GM08714 (cell line): Measurements from ENCODE around the gene NPHP4.

Source experiments
- H3K4me3 ChIP-seq: fragments of 200-500 bp; sonication (Bioruptor generic); 2 replicates; pipeline ENCODE4 v1.5.1; 2014; ENCODE audit warnings: mild to moderate bottlenecking, low read length, inconsistent platforms
- ZNF274 ChIP-seq: IDR thresholded peaks from 2 replicates; pipeline ENCODE4 v1.6.1; 2012; ENCODE audit warnings: mild to moderate bottlenecking, low read depth, low read length

The NPHP4 gene

DNA sequence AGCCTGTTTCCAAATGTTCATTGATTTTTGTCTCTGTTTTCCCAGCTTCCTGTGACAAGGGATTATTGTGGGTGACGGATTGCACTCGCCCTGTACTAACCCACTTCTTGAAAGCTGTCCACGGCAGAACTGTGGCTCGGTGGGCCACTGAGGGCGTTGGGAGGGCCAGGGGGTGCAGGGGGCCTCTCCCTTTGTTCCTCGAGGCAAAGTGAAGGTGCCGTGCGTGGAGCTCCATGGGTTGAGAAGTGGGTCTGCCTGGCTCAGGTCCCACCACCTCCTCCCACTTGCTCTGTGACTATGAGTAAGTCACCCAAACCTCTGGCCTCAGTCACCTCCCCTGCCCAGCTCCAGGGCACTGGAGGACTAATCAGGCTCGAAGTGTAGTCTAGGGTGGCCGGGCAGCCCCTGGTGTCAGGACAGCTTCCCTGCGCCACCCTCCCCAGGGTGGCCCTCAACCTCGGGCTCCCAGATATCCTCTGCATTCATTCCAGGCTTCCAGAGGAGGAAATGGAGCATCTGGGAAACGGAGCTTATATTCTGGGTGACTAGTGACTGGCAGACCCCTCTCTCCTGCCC, 148.6 kb downstream of the NPHP4 start:
- TF ChIP-seq ZNF274, result no peak
- no peak overlapping the region for H3K4me3 ChIP-seq

DNA sequence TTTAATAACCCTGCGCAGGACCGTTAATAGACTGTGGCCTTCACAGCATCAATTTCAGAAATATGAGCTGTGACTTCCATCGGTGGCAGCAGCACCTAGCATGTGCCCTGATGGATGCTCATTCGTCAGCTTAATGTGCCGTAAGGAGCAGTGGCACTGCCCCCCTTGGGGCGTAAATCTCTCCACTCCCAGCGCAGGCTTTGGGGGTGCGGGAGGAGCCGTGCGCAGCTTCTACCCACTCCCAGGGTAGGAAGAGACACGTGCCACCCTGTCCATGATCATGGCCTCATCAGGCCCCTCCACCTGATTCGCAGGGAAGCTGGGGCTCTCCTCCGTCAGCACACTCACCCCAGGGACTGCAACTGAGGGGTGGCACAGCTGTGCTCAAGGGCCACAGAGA, 149.5 kb downstream of the NPHP4 start:
- H3K4me3 ChIP-seq, result no peak overlapping the region
- no peak for TF ChIP-seq ZNF274

DNA sequence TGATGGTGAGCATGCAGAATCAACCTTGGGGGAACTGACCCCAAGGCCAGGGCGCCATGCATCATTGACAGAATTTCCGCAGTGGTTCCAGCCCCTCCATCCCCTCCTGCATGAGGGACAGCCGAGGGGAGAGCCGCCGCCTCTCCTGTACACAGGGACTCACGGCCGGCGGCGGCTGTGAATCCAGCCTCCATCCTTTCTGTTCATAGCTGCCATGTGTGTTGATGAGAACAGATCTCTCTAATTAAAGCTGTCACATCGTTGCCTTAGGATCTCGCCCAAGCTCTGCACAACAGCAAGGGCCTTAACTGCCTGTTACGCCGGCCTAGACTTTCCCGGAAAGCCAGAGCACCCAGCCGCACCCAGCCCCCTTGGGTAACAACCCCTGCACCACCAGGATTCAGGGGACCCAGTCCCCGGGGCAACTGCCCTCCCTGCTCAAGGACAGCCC, 151.6 kb downstream of the NPHP4 start:
- no peak for TF ChIP-seq ZNF274
- H3K4me3 ChIP-seq, result no peak overlapping the region

DNA sequence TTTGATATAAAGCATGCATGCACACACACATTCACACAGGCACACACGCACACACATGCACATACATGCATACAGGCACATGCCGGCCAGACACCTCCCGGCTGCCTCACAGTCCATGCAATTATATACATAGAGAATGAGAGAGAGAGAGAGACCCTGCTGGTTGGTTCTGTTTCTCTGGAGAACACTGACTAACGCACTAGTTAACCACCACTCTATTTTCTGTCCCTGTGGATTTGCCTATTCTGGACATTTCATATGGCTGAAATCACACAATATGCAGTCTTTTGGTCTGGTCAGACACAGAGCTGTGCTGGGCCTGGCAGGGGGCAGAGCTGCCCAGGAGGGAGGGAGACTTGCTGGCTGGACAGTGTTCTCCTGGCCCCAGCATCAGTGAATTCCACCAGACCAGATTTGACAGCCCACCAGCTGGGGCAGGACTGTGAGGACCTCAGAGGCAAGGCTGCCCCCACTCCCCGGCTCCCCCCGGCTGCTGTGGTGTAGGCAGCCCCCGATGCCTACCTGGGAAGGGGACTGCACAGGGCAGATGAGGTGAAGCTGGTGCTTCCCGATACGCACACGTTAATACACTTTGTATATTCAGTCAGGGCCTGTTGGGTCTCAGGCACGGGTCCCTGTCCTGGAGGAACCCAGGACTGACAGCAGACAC, 152.2 kb downstream of the NPHP4 start:
- no peak for TF ChIP-seq ZNF274
- H3K4me3 ChIP-seq, result no peak overlapping the region

DNA sequence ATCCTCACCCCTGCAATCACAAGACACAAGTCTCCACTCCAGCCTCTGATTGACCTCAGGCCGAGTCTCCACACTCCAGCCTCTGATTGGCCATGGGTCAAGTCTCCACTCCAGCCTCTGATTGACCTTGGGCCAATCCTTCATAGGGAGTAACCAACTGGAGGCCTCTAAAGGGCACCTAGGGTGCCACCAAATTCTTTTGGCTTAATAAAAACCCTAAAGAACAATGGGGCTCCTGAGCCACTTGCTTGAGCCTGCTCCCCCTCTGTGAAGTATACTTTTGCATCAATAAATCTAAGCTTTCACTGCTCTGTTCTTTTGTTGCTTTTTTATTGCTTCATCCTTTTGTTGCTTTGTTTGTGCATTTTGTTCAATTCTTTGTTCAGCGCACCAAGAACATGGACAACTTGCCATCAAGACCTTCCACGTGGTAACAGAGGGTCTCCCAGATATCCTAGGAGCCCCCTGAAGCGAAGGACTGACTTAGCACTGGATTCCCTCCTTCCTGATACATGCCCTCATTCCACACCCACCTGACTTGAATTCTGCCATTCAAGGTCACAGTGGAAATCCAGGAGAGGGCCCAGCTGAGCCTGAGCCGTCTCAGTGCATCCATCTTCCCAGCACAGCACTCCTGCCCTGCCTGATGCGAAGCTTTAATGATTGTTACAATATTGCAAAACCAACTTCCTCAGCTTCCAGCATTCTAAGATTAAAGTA, 152.9 kb downstream of the NPHP4 start:
- H3K4me3 ChIP-seq, result no peak overlapping the region
- TF ChIP-seq ZNF274, result no peak

DNA sequence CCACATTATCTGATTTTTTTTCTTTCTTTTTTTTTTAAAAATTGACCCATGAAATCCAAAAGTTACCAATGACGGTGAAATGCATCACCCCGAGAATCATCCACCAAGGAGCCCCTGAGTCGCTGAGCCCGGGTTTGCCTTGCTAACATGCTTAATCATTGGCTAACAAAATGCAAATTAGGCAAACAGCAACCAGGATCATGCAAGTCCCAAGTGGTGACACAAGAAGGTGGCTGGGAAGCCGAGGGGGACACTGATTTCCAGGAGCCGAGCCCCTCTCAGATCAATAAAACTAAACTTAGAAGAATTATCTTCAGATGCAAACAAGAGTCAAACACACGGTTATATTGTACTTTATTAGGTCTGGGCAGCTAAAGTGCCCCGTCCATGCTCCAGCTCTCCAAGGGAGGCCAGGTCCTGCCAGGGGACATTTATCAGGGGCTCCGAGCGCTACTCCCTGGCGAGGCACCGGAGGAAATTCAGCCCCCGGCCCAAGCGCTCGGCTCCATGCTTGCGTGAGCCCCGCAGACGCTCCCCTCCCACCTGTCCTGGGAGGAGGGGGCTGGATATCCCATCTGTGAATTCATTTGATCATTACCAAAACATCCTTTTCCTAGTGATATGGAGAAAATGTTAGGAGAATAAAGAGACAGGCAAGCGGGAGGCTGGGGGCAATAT, 154.1 kb downstream of the NPHP4 start:
- no peak overlapping the region for H3K4me3 ChIP-seq
- no peak for TF ChIP-seq ZNF274

DNA sequence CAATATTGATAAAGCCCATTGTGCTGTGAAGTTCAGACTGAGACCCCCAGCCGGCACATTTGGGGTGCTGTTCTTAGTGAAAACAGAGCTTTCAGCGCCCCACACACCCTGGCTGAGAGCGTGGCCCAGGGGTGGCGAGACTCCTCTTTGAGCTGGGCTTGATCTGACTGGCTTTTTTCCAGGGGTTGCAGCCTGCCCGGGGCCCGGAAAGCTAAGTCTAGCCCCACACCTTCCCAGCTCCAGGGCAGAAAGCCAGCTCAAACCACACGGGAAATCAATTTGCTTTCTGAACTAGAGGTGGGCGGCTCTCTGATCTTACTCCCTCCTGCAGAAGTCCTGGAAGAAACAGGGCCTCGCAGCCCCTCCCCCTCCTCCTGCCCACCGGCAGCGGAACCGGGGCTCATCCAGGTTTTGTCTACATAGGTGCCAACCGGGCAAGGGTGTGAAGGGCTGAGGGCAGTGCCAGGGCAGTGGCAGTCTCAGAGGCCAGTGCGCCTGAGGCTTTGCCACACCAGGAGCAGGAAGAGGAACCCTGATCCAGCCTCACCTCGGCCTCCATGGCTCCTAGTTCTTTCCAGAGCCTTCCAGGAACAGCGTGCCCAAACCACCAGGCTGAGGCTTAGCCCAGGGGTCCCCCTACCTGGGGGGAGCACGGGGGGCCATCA, 155.3 kb downstream of the NPHP4 start:
- no peak overlapping the region for H3K4me3 ChIP-seq
- TF ChIP-seq ZNF274, result no peak

DNA sequence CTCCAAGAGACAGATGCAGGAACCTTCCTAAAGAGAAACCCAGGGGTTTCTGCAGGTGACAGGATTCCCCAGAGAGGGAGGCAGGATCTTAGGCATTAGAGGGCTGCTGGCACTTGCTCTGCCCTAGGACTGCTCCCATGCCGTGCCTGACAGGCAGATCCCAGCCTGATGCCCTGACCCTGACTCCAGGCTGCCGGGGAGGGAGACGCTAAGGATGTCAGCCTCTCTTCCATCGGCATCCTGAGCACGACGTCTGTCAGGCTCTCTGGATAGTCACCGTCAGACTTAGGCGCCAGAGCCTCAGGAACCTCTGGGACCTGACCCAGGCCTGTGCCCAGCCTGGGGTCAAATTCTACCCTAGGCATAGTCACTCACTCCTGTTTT, 157.1 kb downstream of the NPHP4 start:
- no peak overlapping the region for H3K4me3 ChIP-seq
- TF ChIP-seq ZNF274, result no peak

DNA sequence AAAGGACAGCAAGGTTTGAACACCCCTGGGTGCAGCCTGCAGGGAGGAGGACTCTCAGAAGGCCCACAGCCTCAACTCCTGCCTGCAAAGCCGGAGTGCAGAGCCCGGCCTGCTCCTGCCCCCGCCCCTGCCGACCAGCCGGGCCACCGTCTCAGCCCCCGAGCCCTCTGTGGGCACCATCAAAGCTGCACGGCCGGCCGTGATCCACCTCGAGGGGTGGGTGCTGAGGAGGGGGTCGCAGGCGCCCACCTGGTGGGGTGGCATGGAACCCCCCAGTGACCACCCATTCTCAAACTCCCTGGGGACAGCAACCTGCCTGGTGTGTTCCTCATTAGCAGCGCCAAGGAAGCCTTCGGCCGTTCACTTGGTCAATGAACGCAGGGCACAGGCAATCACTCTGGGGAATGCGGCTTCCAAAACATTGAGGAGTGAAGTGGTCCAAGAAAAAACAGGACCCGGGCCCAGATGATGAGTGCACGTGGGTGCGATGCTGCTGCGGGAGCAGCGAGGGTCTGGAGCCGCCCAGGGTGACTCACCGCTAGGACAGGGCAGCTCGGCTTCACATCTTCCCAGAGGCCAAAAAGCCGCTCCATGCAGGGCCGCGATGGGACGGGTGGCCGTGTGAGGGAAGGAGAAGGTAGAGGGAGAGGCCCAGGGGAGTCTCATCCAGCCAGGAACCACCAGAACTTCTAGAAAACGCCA, 157.6 kb downstream of the NPHP4 start:
- no peak overlapping the region for H3K4me3 ChIP-seq
- no peak for TF ChIP-seq ZNF274

DNA sequence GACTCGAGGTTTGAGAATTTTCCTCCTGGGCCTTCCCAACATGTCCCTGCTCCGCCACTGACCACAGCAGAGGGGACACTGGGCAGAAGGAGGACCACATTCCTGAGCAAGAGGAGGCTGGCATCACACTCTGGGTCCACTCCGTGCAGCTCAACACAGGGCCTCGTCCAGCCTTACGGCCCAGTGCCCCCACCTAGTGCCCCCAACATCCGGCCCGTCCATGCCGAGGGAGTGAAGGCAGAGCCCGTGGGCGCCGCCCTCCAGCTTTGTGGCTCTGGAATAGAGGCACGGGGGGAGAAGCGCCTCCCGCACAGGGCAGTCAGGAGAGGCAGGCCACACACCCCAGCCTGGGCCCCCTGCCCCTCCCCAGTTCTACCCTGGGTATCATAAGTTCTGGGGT, 158.3 kb downstream of the NPHP4 start:
- TF ChIP-seq ZNF274, result no peak
- H3K4me3 ChIP-seq, result no peak overlapping the region

DNA sequence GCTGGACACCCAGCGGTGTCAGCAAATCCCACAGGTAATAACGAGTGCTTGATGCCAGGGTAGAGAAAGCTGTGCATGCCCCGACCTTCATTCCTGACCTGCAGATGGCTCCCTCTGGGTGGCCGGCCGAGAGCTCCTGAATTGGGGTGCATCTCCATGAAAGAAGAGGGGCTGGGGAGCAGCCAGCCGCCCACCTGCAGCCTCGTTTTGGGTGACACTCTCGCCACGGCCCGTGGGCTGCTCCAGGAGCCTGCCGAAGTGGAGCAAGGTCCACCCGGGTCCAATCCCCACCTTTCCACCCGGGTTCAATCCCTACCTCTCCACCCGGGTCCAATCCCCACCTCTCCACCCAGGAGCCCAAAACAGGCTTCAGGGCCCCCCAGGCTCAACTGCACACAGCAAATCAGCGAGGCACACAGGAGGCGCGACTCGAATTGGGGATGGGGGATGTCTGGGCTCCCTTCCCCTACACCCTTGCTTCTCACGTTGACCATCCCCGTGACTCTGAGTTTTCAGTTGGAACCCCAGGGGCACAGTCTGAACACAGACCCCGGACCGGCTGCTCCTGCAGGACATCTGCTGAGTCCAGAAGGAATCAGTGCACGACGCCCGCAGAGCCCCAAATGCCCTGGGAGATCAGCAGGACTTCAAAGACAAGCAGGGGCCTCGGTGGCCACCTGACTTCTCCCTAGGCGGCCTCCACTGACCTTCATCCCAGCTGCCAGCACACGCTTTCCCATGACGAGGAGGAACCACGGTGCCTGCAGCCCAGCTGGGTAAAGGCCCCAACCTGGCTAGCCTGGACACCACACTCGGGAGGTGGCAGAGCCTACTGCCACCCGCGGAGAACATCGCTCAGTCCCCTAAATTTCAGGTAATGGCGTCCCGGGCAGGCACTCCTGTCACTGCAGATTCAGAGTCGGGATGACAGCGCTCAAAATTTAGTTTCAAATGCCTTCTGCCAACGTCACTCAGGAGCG, 159.0 kb downstream of the NPHP4 start:
- TF ChIP-seq ZNF274, result no peak
- no peak overlapping the region for H3K4me3 ChIP-seq

DNA sequence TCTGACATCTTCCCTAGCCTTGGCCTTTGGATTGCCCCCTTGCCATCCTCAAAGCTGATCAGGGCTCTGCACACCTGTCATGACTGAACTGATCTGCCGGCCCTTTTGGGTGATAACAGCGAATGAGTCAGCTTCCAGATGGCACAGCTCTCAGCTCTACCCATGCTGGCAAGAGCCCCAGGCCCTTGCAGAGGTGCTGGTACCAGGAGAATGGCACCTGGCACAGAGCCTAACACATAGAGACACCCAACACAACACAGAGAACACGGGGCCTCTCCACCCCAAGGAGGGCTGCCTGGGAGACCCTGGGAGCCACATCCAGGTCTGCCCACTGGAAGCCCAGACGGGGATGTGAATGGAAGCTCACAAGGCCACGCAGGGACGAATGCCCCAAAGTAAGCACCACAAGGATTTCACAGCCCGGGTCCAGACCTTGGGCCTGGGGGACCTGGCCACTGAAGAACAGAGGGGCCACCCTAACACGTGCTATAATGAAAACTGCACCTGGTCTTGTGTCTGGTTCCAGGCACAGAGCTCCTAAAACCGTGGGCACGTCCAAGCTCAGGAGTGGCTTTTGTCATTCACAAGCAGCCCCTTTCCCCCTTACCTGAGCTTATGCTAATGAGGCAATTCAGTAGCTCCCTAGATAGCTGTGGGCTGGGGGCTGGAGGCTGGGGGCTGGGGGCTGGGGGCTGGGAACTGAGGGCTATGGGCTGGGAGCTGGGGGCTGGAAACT, 160.5 kb downstream of the NPHP4 start:
- no peak overlapping the region for H3K4me3 ChIP-seq
- TF ChIP-seq ZNF274, result no peak
